ENCODE measurements around the gene TEAD1. TPM values are rescaled to one million over a fixed set of nuclear protein-coding genes. Genes with fewer than 3 reads are reported as not detected.

The TEAD1 gene
- polyA plus RNA-seq, 1 donor (not counting 4 experiments of a cell fraction or from before 2014, with no cell fraction given) = 32.7 TPM

- H3K9me1 ChIP-seq (ENCODE audit: control insufficient read depth, extremely low read depth, insufficient read depth, low read length) = peaks cover 4% of the 10 kb centered on the region
- dilution Hi-C loops (cut with MboI; ENCODE audit: extremely low pct_ligation_motif_present, low sequenced_read_pairs) = no loop called here
- H3K27me3 ChIP-seq (ENCODE audit: control insufficient read depth, extremely low read depth, insufficient read depth, low read length) = no peaks in the 10 kb centered on the region
- no peak overlapping the region for H3K4me2 ChIP-seq (ENCODE audit: control insufficient read depth, extremely low read depth, insufficient read depth, low read depth, low read length)
- H3K9me3 ChIP-seq (ENCODE audit: control insufficient read depth, low read depth, low read length) = no peaks in the 10 kb centered on the region
- H3K27ac ChIP-seq (ENCODE audit: control insufficient read depth, insufficient read depth, low read length) = no peak overlapping the region
- peaks cover 82% of the 10 kb centered on the region for H3K79me2 ChIP-seq (ENCODE audit: control insufficient read depth, insufficient read depth, low read length)
- no peak overlapping the region for H2AFZ ChIP-seq (ENCODE audit: control insufficient read depth, low read length)
- no peak for TF ChIP-seq CTCF (optimal IDR thresholded peaks at IDR 0.05 in 1 of 3, IDR thresholded peaks at IDR 0.05 in 1 of 3, conservative IDR thresholded peaks at IDR 0.05 in 1 of 3; ENCODE audit: extremely low read depth in 1 of 3, insufficient read depth in 2 of 3, low read length in 3 of 3)
- TF ChIP-seq EZH2 (IDR thresholded peaks at IDR 0.05; ENCODE audit: low read length) = no peak
- H3K36me3 ChIP-seq (ENCODE audit: control insufficient read depth in 2 of 2, extremely low read depth in 1 of 2, insufficient read depth in 2 of 2, low read length in 2 of 2) = no peaks in the 10 kb centered on the region
- H4K20me1 ChIP-seq (ENCODE audit: control insufficient read depth, extremely low read depth, insufficient read depth, low read length) = peaks cover 10% of the 10 kb centered on the region
- H3K9ac ChIP-seq (ENCODE audit: control insufficient read depth, extremely low read depth, insufficient read depth, low read length) = no peak overlapping the region
- no peak for DNase-seq (ENCODE audit: low read depth, low spot score)
- no peak for FAIRE-seq
- H3K4me1 ChIP-seq (ENCODE audit: control insufficient read depth, extremely low read depth, insufficient read depth, low read length) = peaks cover 42% of the 10 kb centered on the region
- H3K4me3 ChIP-seq (ENCODE audit: control insufficient read depth in 2 of 3, extremely low read depth in 1 of 3, insufficient read depth in 2 of 3, low read depth in 1 of 3, low read length in 3 of 3) = no peak overlapping the region
Measured at GRCh38 chr11:12728417-12728816, 54.2 kb downstream of the TEAD1 start.

- no peak for FAIRE-seq
- no peak overlapping the region for H3K4me2 ChIP-seq (ENCODE audit: control insufficient read depth, extremely low read depth, insufficient read depth, low read depth, low read length)
- peaks cover 10% of the 10 kb centered on the region for H4K20me1 ChIP-seq (ENCODE audit: control insufficient read depth, extremely low read depth, insufficient read depth, low read length)
- no peak for TF ChIP-seq EZH2 (IDR thresholded peaks at IDR 0.05; ENCODE audit: low read length)
- TF ChIP-seq CTCF (optimal IDR thresholded peaks at IDR 0.05 in 1 of 3, IDR thresholded peaks at IDR 0.05 in 1 of 3, conservative IDR thresholded peaks at IDR 0.05 in 1 of 3; ENCODE audit: extremely low read depth in 1 of 3, insufficient read depth in 2 of 3, low read length in 3 of 3) = no peak
- DNase-seq (ENCODE audit: low read depth, low spot score) = no peak
- no peak overlapping the region for H3K4me3 ChIP-seq (ENCODE audit: control insufficient read depth in 2 of 3, extremely low read depth in 1 of 3, insufficient read depth in 2 of 3, low read depth in 1 of 3, low read length in 3 of 3)
- peaks cover 93% of the 10 kb centered on the region for H3K79me2 ChIP-seq (ENCODE audit: control insufficient read depth, insufficient read depth, low read length)
- no peaks in the 10 kb centered on the region for H3K36me3 ChIP-seq (ENCODE audit: control insufficient read depth in 2 of 2, extremely low read depth in 1 of 2, insufficient read depth in 2 of 2, low read length in 2 of 2)
- no peaks in the 10 kb centered on the region for H3K9me3 ChIP-seq (ENCODE audit: control insufficient read depth, low read depth, low read length)
- no peaks in the 10 kb centered on the region for H3K27me3 ChIP-seq (ENCODE audit: control insufficient read depth, extremely low read depth, insufficient read depth, low read length)
- no peak overlapping the region for H3K27ac ChIP-seq (ENCODE audit: control insufficient read depth, insufficient read depth, low read length)
- peaks cover 27% of the 10 kb centered on the region for H3K4me1 ChIP-seq (ENCODE audit: control insufficient read depth, extremely low read depth, insufficient read depth, low read length)
- H3K9me1 ChIP-seq (ENCODE audit: control insufficient read depth, extremely low read depth, insufficient read depth, low read length) = peaks cover 6% of the 10 kb centered on the region
- H3K9ac ChIP-seq (ENCODE audit: control insufficient read depth, extremely low read depth, insufficient read depth, low read length) = no peak overlapping the region
- dilution Hi-C loops (cut with MboI; ENCODE audit: extremely low pct_ligation_motif_present, low sequenced_read_pairs) = no loop called here
- H2AFZ ChIP-seq (ENCODE audit: control insufficient read depth, low read length) = no peak overlapping the region
Measured at GRCh38 chr11:12729941-12730340, 55.7 kb downstream of the TEAD1 start.
